Mesothelial cell of epicardium (in vitro differentiated cells): ENCODE data around the gene FAM120A. TPM values are rescaled to one million over a fixed set of nuclear protein-coding genes. Genes with fewer than 3 reads are reported as not detected.

Experiments used
- DNase-seq, 2 experiments: peaks; one replicate each; pipeline ENCODE4 v3.0.0; 2021; ENCODE audit warnings: low spot score in 2 of 2; ENCODE audit not compliant: unreplicated experiment in 2 of 2
- H3K27ac Mint-ChIP-seq: 2 replicates; pipeline ENCODE4 v1.8.0; 2021; ENCODE audit warnings: mixed read lengths
- H3K27me3 Mint-ChIP-seq: 2 replicates; pipeline ENCODE4 v1.8.0; 2021; ENCODE audit warnings: low read depth, mixed read lengths
- H3K36me3 Mint-ChIP-seq: 2 replicates; pipeline ENCODE4 v1.8.0; 2021; ENCODE audit warnings: mixed read lengths
- H3K4me1 Mint-ChIP-seq: 2 replicates; pipeline ENCODE4 v1.8.0; 2021; ENCODE audit warnings: mixed read lengths
- H3K4me3 Mint-ChIP-seq: 2 replicates; pipeline ENCODE4 v1.8.0; 2021; ENCODE audit warnings: mild to moderate bottlenecking, moderate library complexity, mixed read lengths
- H3K9me3 Mint-ChIP-seq: 2 replicates; pipeline ENCODE4 v1.8.0; 2021; ENCODE audit warnings: mixed read lengths
- total RNA-seq: library from RNA; stranded (reverse); gene quantifications from 3 replicates; pipeline ENCODE4 v1.2.1, GENCODE V29; 2021
- TF ChIP-seq, protein P1 (sequence below): fragments of 200-600 bp; sonication (generic); IDR thresholded peaks from one replicate; pipeline ENCODE4 v1.5.0; 2021; ENCODE audit warnings: antibody characterized with exemption; ENCODE audit not compliant: unreplicated experiment

The FAM120A gene
- total RNA-seq, 1 donor from 2014 or later: 59.4 TPM

DNA sequence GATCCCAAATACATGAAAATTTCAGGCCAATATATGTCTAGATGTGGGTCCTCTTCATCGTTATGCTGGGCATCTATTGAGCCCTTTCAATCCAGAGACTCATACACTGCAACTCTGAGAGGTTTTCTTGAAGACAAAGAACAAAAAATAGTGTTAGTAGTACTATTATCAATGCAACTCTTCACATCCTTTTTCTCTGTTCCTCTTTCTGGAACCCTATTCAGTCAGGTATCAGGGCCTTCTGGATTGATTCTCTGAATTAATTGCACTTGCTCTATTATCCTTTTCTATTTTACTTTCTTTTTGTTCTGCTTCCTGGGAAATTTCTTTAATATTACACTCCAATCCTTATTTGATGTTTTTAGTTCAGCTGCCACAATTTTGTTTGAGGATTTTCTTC lies 18.5 kb upstream of the FAM120A start:
- Mint-ChIP-seq H3K27me3 (no peaks in the 10 kb centered on the region), H3K27ac (no peak overlapping the region), H3K4me3 (no peak overlapping the region), H3K36me3 (peaks cover 1% of the 10 kb centered on the region), H3K4me1 (peaks cover 8% of the 10 kb centered on the region), H3K9me3 (peaks cover 5% of the 10 kb centered on the region)
- TF ChIP-seq, protein P1, sequence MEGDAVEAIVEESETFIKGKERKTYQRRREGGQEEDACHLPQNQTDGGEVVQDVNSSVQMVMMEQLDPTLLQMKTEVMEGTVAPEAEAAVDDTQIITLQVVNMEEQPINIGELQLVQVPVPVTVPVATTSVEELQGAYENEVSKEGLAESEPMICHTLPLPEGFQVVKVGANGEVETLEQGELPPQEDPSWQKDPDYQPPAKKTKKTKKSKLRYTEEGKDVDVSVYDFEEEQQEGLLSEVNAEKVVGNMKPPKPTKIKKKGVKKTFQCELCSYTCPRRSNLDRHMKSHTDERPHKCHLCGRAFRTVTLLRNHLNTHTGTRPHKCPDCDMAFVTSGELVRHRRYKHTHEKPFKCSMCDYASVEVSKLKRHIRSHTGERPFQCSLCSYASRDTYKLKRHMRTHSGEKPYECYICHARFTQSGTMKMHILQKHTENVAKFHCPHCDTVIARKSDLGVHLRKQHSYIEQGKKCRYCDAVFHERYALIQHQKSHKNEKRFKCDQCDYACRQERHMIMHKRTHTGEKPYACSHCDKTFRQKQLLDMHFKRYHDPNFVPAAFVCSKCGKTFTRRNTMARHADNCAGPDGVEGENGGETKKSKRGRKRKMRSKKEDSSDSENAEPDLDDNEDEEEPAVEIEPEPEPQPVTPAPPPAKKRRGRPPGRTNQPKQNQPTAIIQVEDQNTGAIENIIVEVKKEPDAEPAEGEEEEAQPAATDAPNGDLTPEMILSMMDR: no peak
- DNase-seq: no peak

DNA sequence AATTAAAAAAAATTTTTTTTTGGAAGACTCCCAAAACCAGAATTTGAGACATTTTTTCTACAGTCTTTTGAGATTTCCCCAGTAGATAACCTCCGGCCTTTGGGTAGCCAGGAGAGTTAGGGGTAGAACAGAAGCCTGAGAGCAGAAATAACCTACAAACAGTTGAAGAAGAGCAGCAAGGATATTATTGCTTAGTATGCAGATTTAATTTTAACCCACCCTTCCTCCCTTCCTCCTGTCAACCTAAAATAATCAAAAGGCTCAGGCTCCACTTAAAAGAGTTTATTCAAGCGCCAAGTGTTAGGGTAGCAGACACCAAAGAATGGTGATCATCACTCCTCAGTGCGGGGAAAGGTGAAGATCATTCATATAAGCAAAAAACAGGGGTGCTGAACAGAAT lies 17.4 kb upstream of the FAM120A start:
- H3K27ac Mint-ChIP-seq: no peak overlapping the region
- peaks cover 8% of the 10 kb centered on the region for H3K4me1 Mint-ChIP-seq
- no peak overlapping the region for H3K4me3 Mint-ChIP-seq

DNA sequence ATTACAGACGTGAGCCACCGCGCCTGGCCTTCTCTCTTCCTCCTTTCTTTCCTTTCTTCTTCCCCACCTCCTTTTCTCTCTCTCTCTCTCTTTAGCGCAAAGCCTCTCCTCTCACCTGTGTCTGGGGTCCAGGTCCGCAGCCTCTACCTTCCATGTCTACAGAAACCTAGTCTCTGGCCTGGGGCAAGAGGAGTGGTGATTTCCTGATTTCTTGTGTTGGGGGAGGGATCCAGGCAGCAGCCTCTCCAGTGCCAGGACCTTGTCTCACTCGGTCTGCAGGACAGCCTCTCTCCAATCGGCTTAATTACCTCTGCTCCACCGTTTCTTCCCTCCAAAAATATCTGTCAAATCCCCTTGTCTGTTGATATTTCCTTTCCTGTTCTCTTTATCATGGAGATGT lies 16.1 kb upstream of the FAM120A start:
- peaks cover 1% of the 10 kb centered on the region for H3K36me3 Mint-ChIP-seq
- H3K27ac Mint-ChIP-seq: no peak overlapping the region
- no peak for DNase-seq
- H3K27me3 Mint-ChIP-seq: no peaks in the 10 kb centered on the region
- H3K4me1 Mint-ChIP-seq: peaks cover 8% of the 10 kb centered on the region
- TF ChIP-seq, protein P1: no peak
- no peak overlapping the region for H3K4me3 Mint-ChIP-seq
- H3K9me3 Mint-ChIP-seq: peaks cover 5% of the 10 kb centered on the region

More for the DNA sequence above, 17.4 kb upstream of the FAM120A start:
- Mint-ChIP-seq H3K27me3 (no peaks in the 10 kb centered on the region), H3K36me3 (peaks cover 1% of the 10 kb centered on the region), H3K9me3 (peaks cover 5% of the 10 kb centered on the region)
- TF ChIP-seq, protein P1: no peak
- no peak for DNase-seq

DNA sequence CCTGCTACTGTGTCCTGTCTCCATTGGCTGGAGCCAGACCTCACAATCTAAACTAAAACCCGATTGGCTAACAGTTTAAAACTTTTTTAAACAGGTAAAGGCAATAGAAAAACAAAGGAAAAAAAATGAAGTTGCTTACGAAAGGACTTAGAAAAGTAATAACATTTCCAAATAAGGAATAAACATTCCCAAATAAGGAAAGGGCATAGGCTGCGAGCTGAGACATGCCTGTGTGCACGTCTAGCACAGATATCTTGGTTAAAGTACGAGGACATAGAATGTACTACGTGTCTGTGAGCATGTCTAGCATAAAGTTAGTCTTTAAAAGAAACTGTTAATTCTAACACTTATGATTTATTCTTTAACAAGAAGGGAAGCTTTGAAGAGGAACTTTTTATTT lies 15.3 kb upstream of the FAM120A start:
- H3K27ac Mint-ChIP-seq: no peak overlapping the region

DNA sequence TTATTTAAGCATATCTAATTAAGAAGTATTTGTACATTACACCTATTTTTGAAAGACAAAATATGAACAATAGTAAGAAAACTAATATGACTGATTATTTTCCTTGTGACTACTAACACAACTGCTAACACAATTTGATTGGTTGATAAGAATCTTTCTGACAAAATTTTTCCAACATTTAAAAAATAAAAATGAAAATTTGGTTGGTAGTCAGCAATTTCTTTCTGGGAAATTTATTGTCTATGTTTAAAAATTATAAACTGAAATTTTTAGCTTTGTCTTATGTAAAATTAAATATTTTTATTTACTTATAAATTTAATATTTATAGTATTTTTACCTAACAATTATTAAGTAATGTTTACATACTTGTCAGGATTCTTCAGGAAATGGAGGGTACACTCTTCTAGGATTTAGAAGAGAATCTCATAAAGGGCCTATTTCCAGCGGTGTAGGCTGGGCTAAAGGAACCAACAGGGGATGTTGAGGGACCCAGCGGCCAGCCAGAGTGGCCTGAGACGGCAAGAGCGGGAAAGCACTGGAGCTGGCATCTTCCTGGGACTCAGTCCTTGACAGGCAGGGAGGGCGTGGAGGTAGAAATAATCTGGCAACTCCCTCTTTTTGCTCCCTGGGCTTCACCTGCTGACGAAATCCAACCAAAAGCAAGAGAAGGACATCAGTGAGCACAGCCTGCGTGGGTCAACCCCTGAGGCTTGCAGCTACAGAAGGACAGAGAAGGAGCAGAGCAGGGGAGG lies 14.7 kb upstream of the FAM120A start:
- H3K4me1 Mint-ChIP-seq: peaks cover 6% of the 10 kb centered on the region
- peaks cover 1% of the 10 kb centered on the region for H3K36me3 Mint-ChIP-seq
- TF ChIP-seq, protein P1: no peak
- peaks cover 5% of the 10 kb centered on the region for H3K9me3 Mint-ChIP-seq
- H3K4me3 Mint-ChIP-seq: no peak overlapping the region
- H3K27me3 Mint-ChIP-seq: no peaks in the 10 kb centered on the region
- no peak overlapping the region for H3K27ac Mint-ChIP-seq
- DNase-seq: no peak

More for the DNA sequence above, 15.3 kb upstream of the FAM120A start:
- Mint-ChIP-seq H3K4me1 (peaks cover 10% of the 10 kb centered on the region), H3K9me3 (peaks cover 5% of the 10 kb centered on the region), H3K36me3 (peaks cover 1% of the 10 kb centered on the region), H3K27me3 (no peaks in the 10 kb centered on the region), H3K4me3 (no peak overlapping the region)
- TF ChIP-seq, protein P1: no peak
- DNase-seq: no peak
